ENCODE measurements around the gene PPP3R1. TPM values are rescaled to one million over a fixed set of nuclear protein-coding genes. Genes with fewer than 3 reads are reported as not detected.

Gene PPP3R1
- total RNA-seq, 2 experiments from 2014 or later, result 78.5 to 79.6 TPM

DNA sequence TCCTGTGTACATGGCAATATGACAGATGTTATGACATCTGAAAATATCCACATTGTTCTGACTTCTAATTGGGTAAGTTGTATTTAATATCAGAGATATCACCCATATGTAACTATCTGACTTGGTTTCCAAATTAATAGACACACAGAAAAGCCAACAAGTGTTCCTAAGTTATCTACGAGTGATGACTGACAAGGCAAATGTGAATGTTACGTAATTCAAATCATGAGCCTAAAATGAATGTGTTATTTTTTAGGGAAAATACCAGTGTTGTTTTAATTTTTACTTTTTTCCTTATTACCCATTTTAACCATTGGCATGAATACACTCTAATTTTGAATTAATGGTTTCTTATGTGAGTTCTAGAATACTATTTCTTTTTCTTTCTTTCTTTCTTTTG lies 110.5 kb downstream of the PPP3R1 start:
- Mint-ChIP-seq H3K4me3 (no peak overlapping the region), H3K27ac (no peak overlapping the region)
- POLR2A ChIA-PET, result no interaction called here

DNA sequence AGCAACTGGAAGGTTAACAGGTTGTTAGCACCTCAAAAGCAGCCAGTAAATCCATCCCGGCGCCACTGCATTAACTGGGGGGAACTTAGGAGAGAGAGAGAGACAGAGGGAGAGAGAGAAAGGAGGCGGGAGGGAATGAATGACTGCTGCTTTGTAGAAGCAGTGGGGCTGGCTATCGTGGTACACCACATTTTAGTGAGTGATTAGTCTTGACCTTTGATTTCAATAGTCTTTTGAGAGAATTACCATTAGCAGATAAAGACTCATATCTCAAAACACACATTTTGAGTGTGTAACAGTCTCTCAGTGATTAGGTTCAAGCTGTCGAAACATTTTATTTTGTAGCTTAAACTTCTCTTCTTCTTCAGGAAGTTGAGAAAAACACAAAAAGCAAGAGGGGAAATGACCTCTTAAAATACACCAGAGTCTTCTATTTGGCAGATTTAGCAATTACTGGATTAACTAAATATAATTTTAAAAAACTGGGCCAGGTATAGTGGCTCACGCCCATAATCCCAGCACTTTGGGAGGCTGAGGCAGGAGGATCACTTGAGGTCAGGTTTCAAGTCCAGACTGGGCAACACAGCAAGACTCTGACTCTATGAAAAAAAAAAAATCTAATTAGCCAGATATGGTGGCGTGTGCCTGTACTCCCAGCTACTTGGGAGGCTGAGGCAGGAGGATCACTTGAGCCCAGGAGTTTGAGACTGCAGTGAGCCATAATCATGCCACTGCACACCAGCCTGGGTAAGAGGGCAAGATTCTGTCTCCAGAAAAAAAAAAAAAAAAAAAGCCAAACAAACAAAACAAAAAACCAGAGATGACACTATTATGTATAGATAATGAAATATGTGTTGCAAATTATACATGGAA lies 116.6 kb downstream of the PPP3R1 start:
- H3K4me1 Mint-ChIP-seq, result no peaks in the 10 kb centered on the region
- ChIA-PET POLR2A (interaction anchor here (0.6 kb wide), 1 partner anchor 80 kb away, joined by 4 read pairs; no protein-coding TSS in a partner anchor), CTCF (interaction anchor here (0.6 kb wide), 1 partner anchor 141 kb away, joined by 4 read pairs; no protein-coding TSS in a partner anchor)
- no peak for DNase-seq
- no peak overlapping the region for H3K4me3 Mint-ChIP-seq
- peaks cover 11% of the 10 kb centered on the region for H3K36me3 Mint-ChIP-seq (ENCODE audit: low read depth)
- no peaks in the 10 kb centered on the region for H3K9me3 Mint-ChIP-seq
- no peak overlapping the region for H3K27ac Mint-ChIP-seq
- no peaks in the 10 kb centered on the region for H3K27me3 Mint-ChIP-seq

More for the DNA sequence above, 110.5 kb downstream of the PPP3R1 start:
- CTCF ChIA-PET, result no interaction called here
- H3K27me3 Mint-ChIP-seq, result no peaks in the 10 kb centered on the region
- H3K36me3 Mint-ChIP-seq (ENCODE audit: low read depth), result peaks cover 10% of the 10 kb centered on the region
- H3K9me3 Mint-ChIP-seq, result no peaks in the 10 kb centered on the region
- no peaks in the 10 kb centered on the region for H3K4me1 Mint-ChIP-seq
- no peak for DNase-seq

DNA sequence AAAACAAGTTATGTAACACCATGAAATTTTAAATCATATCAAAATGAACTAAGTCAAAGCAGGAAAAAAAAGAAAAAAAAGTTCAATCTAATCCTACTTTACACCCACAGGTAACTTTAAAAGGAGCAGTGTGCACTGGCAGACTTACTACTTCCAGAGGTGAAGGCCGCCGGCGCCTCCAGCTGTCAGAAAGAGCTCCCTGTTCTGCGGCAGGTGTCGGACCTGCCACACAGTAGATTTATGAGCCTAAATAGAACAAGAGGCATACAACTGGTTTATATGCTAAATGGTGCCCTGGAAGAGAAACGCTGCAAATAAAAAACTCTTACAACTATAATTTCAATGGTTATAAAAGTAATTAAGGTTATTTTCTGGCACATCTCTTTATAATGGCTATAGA lies 117.8 kb downstream of the PPP3R1 start:
- Mint-ChIP-seq H3K4me1 (no peaks in the 10 kb centered on the region), H3K36me3 (ENCODE audit: low read depth) (peaks cover 8% of the 10 kb centered on the region)
- CTCF ChIA-PET, result no interaction called here

DNA sequence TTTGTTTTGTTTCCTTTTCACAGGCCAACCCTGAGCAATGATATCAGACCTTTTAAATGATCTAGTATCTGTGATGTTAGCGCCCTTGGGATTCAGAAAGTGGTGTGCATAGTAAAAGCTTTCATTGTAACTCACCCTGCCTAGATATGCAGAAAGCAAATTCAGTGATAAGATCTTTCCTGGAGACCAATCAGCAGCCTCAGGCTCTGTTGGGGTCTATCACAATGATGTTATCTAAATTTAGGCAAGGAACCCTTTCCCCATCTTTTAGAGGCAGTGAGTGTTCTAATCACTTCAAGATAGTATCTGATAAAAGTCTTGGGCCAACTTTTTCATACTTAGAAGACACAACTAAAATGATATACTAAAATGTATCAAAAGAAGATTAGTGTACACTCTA lies 118.2 kb downstream of the PPP3R1 start:
- POLR2A ChIA-PET, result interaction anchor here (0.6 kb wide), 1 partner anchor 236 kb away, joined by 4 read pairs; no protein-coding TSS in a partner anchor
- H3K9me3 Mint-ChIP-seq, result no peaks in the 10 kb centered on the region
- H3K27ac Mint-ChIP-seq, result no peak overlapping the region
- no peaks in the 10 kb centered on the region for H3K27me3 Mint-ChIP-seq
- no peak overlapping the region for H3K4me3 Mint-ChIP-seq
- no peak for DNase-seq
- CTCF ChIA-PET, result no interaction called here
- H3K36me3 Mint-ChIP-seq (ENCODE audit: low read depth), result peaks cover 8% of the 10 kb centered on the region
- H3K4me1 Mint-ChIP-seq, result no peaks in the 10 kb centered on the region

More for the DNA sequence above, 117.8 kb downstream of the PPP3R1 start:
- Mint-ChIP-seq H3K4me3 (no peak overlapping the region), H3K27me3 (no peaks in the 10 kb centered on the region), H3K9me3 (no peaks in the 10 kb centered on the region), H3K27ac (no peak overlapping the region)
- no peak for DNase-seq
- POLR2A ChIA-PET, result interaction anchor here (0.6 kb wide), 1 partner anchor 236 kb away, joined by 4 read pairs; no protein-coding TSS in a partner anchor

Other genes with a start within 250 kb of the PPP3R1 start
- gene C1D, start 189.5 kb downstream of the PPP3R1 start, total RNA-seq, result 10 to 100 TPM; 14.6 to 14.7 TPM
- 10 to 100 TPM; 10.9 to 12.0 TPM for gene PNO1, start 94.6 kb downstream of the PPP3R1 start, total RNA-seq
- gene CNRIP1, start 67.4 kb upstream of the PPP3R1 start, total RNA-seq, result not detected
- under 1 TPM; 0.40 to 0.60 TPM for gene PLEK, start 112.8 kb upstream of the PPP3R1 start, total RNA-seq
- gene FBXO48, start 214.8 kb upstream of the PPP3R1 start, total RNA-seq, result 1 to 10 TPM; 2.8 to 3.7 TPM
- 1 to 10 TPM; 2.7 to 3.7 TPM for gene APLF, start 215.1 kb upstream of the PPP3R1 start, total RNA-seq

All from activated CD4-positive, alpha-beta T cell treated with anti-CD3 and anti-CD28 coated beads, Interleukin-2, amount 10 ng/mL, durations not matched to agents 7 days and 5 days (primary cell).